ENCODE data around the gene SLC35E3. TPM values are rescaled to one million over a fixed set of nuclear protein-coding genes. Genes with fewer than 3 reads are reported as not detected.
"Not testable (repeated sequence)": the region's sequence is repeated elsewhere in the genome, so short reads cannot be mapped to it uniquely, and the experiment has no call there.

SLC35E3 gene
- total RNA-seq, 1 donor from 2014 or later = 12.2 TPM

- Histone ChIP-seq H3K4me3 (no peak overlapping the region), H3K27ac (no peak overlapping the region), H3K9me3 (no peaks in the 10 kb centered on the region), H3K4me1 (peaks cover 25% of the 10 kb centered on the region), H3K27me3 (no peaks in the 10 kb centered on the region), H3K36me3 (peaks cover 99% of the 10 kb centered on the region)
- intact Hi-C loops (cut with DNase I) = no loop called here
- ATAC-seq (no peak), DNase-seq (no peak)
- TF ChIP-seq CTCF (IDR thresholded peaks at IDR 0.05) = no peak
These were observed 69.4 kb downstream of the SLC35E3 start for GRCh38 chr12:68815232-68815927.

- no peak for TF ChIP-seq CTCF (IDR thresholded peaks at IDR 0.05)
- no peak overlapping the region for H3K4me3 ChIP-seq
- H3K4me1 ChIP-seq = peaks cover 21% of the 10 kb centered on the region
- intact Hi-C loops (cut with DNase I) = no loop called here
- H3K27me3 ChIP-seq = no peaks in the 10 kb centered on the region
- ATAC-seq (no peak), DNase-seq (no peak)
- H3K9me3 ChIP-seq = no peaks in the 10 kb centered on the region
- no peak overlapping the region for H3K27ac ChIP-seq
- peaks cover 99% of the 10 kb centered on the region for H3K36me3 ChIP-seq
These were observed 70.2 kb downstream of the SLC35E3 start for GRCh38 chr12:68815928-68816800.

GRCh38 chr12:68819481-68819880 is 73.5 kb downstream of the SLC35E3 start:
- H3K36me3 ChIP-seq = peaks cover 100% of the 10 kb centered on the region
- not testable (repeated sequence) for H3K4me3 ChIP-seq

GRCh38 chr12:68821357-68822188 is 75.6 kb downstream of the SLC35E3 start:
- DNase-seq (no peak), ATAC-seq (no peak)
- no peak overlapping the region for H3K4me3 ChIP-seq
- no peak overlapping the region for H3K27ac ChIP-seq
- peaks cover 100% of the 10 kb centered on the region for H3K36me3 ChIP-seq
- no peak for TF ChIP-seq CTCF (IDR thresholded peaks at IDR 0.05)
- intact Hi-C loops (cut with DNase I) = no loop called here
- no peaks in the 10 kb centered on the region for H3K9me3 ChIP-seq
- no peaks in the 10 kb centered on the region for H3K27me3 ChIP-seq
- no peaks in the 10 kb centered on the region for H3K4me1 ChIP-seq

More at GRCh38 chr12:68819481-68819880, 73.5 kb downstream of the SLC35E3 start:
- H3K4me1 ChIP-seq; H3K9me3 ChIP-seq; ATAC-seq; H3K27ac ChIP-seq; intact Hi-C loops (cut with DNase I); DNase-seq; H3K27me3 ChIP-seq: not testable (repeated sequence)

GRCh38 chr12:68823696-68824095 is 77.7 kb downstream of the SLC35E3 start:
- intact Hi-C loops (cut with DNase I) = no loop called here
- no peak for ATAC-seq
- Histone ChIP-seq H3K4me3 (no peak overlapping the region), H3K4me1 (no peaks in the 10 kb centered on the region), H3K27me3 (no peaks in the 10 kb centered on the region), H3K36me3 (peaks cover 100% of the 10 kb centered on the region), H3K27ac (no peak overlapping the region), H3K9me3 (no peaks in the 10 kb centered on the region)
- no peak for TF ChIP-seq CTCF (IDR thresholded peaks at IDR 0.05)
- no peak for DNase-seq
